Stimulated activated CD4-positive, alpha-beta T cell treated with anti-CD3 and anti-CD28 coated beads, TNF-alpha, amount 100 ng/mL, for 4 hours (primary cell): ENCODE measurements around the gene BUD31.
"Not testable (repeated sequence)": the region's sequence is repeated elsewhere in the genome, so short reads cannot be mapped to it uniquely, and the experiment has no call there.

Experiments used
- DNase-seq, 3 experiments: peaks; one replicate each; pipeline ENCODE4 v3.0.0-alpha.2; 2020; ENCODE audit warnings: low read depth in 3 of 3

Gene BUD31

GRCh38 chr7:99380823-99381663 is 27.7 kb upstream of the BUD31 start:
- peak; percentile 64 to 86 (median 80) for DNase-seq

GRCh38 chr7:99381664-99382075 is 27.1 kb upstream of the BUD31 start:
- no peak for DNase-seq

- DNase-seq, result no peak
Observed at GRCh38 chr7:99383203-99383602, 25.6 kb upstream of the BUD31 start.

GRCh38 chr7:99383791-99384370 is 24.9 kb upstream of the BUD31 start:
- DNase-seq, result no peak

GRCh38 chr7:99384523-99384922 is 24.2 kb upstream of the BUD31 start:
- no peak for DNase-seq

GRCh38 chr7:99385564-99385963 is 23.2 kb upstream of the BUD31 start:
- DNase-seq, result no peak

- DNase-seq, result no peak
Observed at GRCh38 chr7:99386584-99387238, 22.1 kb upstream of the BUD31 start.

GRCh38 chr7:99387239-99387635 is 21.5 kb upstream of the BUD31 start:
- DNase-seq, result not testable (repeated sequence)

GRCh38 chr7:99387912-99388311 is 20.9 kb upstream of the BUD31 start:
- no peak for DNase-seq

- DNase-seq, result no peak
Observed at GRCh38 chr7:99389772-99390171, 19.0 kb upstream of the BUD31 start.

- no peak for DNase-seq
Observed at GRCh38 chr7:99390941-99391602, 17.7 kb upstream of the BUD31 start.

- DNase-seq, result no peak
Observed at GRCh38 chr7:99392046-99392445, 16.7 kb upstream of the BUD31 start.

GRCh38 chr7:99392659-99393354 is 16.0 kb upstream of the BUD31 start:
- peak; percentile 63 to 68 (median 64) for DNase-seq

- no peak for DNase-seq
Observed at GRCh38 chr7:99393355-99394187, 15.2 kb upstream of the BUD31 start.

- DNase-seq, result no peak
Observed at GRCh38 chr7:99394188-99394502, 14.6 kb upstream of the BUD31 start.

GRCh38 chr7:99395616-99396327 is 13.0 kb upstream of the BUD31 start:
- DNase-seq, result no peak

GRCh38 chr7:99396418-99397296 is 12.1 kb upstream of the BUD31 start:
- DNase-seq, result no peak

GRCh38 chr7:99397297-99397983 is 11.3 kb upstream of the BUD31 start:
- DNase-seq, result no peak
